RPMI7951 (cell line): ENCODE results near the gene SPN. TPM values are rescaled to one million over a fixed set of nuclear protein-coding genes. Genes with fewer than 3 reads are reported as not detected.
"Not testable (repeated sequence)": the region's sequence is repeated elsewhere in the genome, so short reads cannot be mapped to it uniquely, and the experiment has no call there.

Experiments
- DNase-seq: peaks from one replicate; pipeline ENCODE4 v3.0.0-alpha.2; 2012; ENCODE audit warnings: low read depth
- total RNA-seq: library from RNA; depleted of rRNA; stranded (reverse); fragments of >200 nt; shearing (Covaris generic); gene quantifications from 2 replicates; pipeline ENCODE4 v1.2.3, GENCODE V29; 2014; rRNA removed

SPN gene
- total RNA-seq, 1 experiment from 2014 or later: not detected

- DNase-seq: no peak
These were observed 38.1 kb downstream of the SPN start for GRCh38 chr16:29701214-29701555.

GRCh38 chr16:29702269-29702668 is 39.2 kb downstream of the SPN start:
- DNase-seq: no peak

- no peak for DNase-seq
These were observed 42.0 kb downstream of the SPN start for GRCh38 chr16:29705030-29705429.

DNA sequence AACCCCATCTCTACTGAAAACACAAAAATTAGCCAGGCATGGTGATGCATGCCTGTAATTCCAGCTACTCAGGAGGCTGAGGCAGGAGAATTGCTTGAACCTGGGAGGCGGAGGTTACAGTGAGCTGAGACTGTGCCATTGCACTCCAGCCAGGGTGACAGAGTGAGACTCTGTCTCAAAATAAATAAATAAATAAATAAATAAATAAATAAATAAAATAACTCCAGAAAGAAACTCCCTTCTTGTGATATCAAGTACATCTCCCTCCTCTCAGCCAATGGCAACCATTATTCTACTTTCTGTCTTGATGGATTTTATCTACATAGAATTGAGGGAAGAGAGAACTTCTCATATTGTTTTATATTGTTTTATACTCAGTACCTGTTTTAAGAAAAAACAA is 44.1 kb downstream of the SPN start:
- not testable (repeated sequence) for DNase-seq

GRCh38 chr16:29708917-29709600 is 46.0 kb downstream of the SPN start:
- DNase-seq: no peak

DNA sequence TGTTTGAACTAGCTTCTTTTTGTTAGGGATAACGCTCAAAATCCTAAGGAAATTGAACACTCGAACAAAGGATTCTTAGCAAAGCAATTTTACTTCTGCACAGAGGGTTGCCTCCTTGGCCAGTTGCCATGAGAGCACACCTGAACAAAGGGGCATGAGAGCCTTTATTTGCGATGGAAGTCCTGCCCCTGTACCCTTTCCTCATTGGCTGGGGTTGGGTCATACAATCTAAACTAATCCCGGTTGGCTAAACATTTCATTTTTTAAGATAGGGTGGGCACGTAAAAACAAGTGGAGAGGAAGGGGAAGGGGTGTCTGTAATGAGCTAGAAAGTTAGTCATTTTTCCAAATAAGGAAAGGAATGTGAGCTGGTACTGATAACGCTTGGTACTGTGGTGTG is 46.6 kb downstream of the SPN start:
- not testable (repeated sequence) for DNase-seq

DNA sequence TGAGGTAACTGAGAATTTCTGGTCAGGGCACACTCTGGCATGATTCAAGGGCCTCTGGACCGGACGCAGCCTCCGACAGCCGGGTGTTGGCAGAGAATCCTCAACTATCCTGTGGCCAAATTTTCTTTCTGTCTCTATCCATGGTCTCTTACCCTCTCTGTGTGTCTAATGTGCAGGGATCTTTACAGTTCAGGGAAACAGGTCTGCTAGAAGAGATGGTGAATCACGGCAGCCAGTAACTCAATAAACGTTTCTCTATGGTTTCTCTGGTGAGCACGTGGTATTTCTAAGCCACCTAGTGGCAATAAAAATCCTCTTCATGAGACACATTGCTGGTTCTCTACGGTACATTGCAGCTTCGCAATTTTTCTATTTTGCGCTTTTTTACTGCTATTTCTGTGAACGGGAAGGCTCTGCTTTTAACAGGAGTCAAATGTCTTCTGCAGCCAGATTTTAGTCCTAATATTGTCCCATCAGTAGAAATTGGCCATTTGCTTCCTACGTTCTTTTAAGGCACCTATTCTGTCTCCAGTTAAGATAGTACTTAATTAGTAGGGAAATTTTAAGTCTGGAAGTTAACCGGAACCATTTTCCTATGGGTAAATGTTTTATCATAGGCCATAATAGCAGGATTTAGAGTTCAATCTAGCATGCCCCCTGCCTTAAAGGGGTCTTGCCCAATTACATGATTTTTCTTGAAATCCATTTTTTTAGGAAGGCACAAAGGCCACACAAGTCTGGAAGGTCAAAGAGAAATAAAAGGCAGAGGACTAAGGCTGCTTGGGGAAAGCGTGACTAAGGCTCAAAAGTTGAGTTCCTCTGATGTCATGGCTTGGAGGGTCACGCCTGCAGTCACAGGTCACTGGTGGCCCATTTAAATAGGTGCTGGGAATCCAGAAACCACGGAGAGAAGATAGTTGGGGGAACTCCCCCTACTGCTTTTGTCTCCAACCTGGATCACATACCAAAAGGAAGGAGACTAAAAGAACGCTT is 47.5 kb downstream of the SPN start:
- peak; percentile 68 for DNase-seq

DNA sequence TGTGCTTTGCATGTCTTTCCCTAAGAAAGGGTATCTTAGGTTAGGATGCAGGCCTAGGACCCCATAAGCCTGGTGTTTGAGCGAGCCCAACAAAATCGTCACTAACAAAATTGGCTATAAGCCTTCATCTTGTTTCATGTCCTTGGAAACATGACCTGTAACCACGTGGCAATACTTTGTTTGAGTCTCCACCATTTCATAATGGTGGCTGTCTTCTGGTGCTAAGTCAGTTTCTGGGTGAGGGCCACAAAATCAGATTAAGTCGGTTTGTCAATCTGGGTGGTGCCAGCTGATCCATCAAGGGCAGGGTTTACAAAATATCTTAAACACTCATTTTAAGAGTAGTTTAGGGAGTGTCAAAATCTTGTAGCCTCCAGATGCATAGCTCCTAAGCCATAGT is 49.8 kb downstream of the SPN start:
- DNase-seq: no peak

DNA sequence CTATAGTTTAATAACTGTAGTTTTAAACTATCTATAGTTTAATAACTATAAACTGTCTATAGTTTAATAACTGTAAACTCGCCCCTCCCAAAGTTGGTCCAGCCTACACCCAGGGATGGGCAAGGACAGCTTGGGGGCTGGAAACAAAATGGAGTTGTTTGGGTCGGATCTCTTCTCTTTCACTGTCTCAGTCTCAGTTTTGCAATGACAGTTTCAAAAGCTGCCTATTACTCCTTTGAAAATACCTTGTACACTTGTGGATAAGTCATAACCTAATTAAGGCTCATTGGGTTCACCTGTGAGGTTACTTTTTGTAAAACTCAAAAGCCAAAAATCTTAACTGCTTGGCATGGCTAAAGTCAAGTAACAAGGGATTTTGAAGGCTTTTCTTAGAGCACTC is 51.3 kb downstream of the SPN start:
- no peak for DNase-seq

DNA sequence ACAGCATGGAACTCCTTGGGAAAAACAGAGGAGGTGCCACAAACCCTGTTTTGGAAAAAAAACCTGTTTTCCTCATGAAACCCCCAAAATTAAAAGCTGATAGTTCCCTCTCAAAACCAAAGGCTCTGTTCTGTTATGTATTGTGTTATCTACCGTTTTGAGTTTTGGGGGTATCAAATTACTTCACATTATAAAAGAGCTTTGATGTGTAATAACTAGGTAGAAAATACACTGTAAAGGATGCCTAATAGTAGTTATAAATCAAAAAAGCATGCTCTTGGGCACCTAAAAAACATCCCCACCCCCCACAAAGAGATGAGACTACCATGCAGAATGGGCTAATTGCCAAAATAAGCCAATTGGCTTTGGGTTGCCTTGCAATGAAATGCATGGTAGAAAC is 51.9 kb downstream of the SPN start:
- no peak for DNase-seq

GRCh38 chr16:29717113-29717512 is 54.1 kb downstream of the SPN start:
- DNase-seq: no peak

DNA sequence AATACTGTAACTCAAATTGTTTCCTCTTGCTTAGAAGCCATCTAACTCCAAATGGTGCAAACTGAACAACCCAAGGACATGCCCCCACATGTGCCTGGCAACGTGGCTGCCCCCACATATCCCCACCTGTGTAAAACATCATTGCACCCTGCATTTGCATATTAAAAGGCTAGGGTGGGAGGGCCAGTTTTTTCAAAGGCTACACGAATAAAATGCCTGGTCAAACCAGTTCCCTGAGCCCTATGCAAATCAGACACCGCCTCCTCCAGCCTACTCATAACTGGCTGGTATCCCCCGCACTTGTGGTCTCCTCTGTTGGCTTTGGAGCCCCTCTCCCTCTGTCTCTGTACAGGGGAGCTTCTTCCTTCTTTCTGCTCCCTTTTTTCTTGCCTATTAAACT is 56.0 kb downstream of the SPN start:
- no peak for DNase-seq

Other genes with a start within 250 kb of the SPN start
- gene BOLA2, start 208.9 kb upstream of the SPN start, total RNA-seq: 19.3 and 23.2 TPM in 2 replicates
- gene SLX1B, start 208.7 kb upstream of the SPN start, total RNA-seq: 15.0 and 17.2 TPM in 2 replicates
- 0.20 and 2.9 TPM in 2 replicates for gene SULT1A4, start 203.3 kb upstream of the SPN start, total RNA-seq
- 1.2 and 1.3 TPM in 2 replicates for gene NPIPB12, start 156.8 kb upstream of the SPN start, total RNA-seq
- gene QPRT, start 15.9 kb downstream of the SPN start, total RNA-seq: 18.4 and 23.7 TPM in 2 replicates
- 0.10 TPM in 1 of 2 replicates, not detected in the other for gene C16orf54, start 82.7 kb downstream of the SPN start, total RNA-seq
- gene ZG16, start 115.0 kb downstream of the SPN start, total RNA-seq: not detected in 2 replicates
- gene KIF22, start 127.5 kb downstream of the SPN start, total RNA-seq: 120 and 128 TPM in 2 replicates
- gene MAZ, start 143.3 kb downstream of the SPN start, total RNA-seq: 114 and 181 TPM in 2 replicates
- 1.7 and 2.5 TPM in 2 replicates for gene PRRT2, start 148.9 kb downstream of the SPN start, total RNA-seq
- gene PAGR1, start 152.9 kb downstream of the SPN start, total RNA-seq: 20.5 and 22.8 TPM in 2 replicates
- gene MVP, start 157.2 kb downstream of the SPN start, total RNA-seq: 140 and 141 TPM in 2 replicates
- gene CDIPT, start 200.0 kb downstream of the SPN start, total RNA-seq: 83.4 and 90.4 TPM in 2 replicates
- 4.9 and 6.2 TPM in 2 replicates for gene SEZ6L2, start 236.3 kb downstream of the SPN start, total RNA-seq
- gene ASPHD1, start 237.2 kb downstream of the SPN start, total RNA-seq: 2.6 and 4.8 TPM in 2 replicates